ENCODE measurements around the gene PDE3B. TPM values are rescaled to one million over a fixed set of nuclear protein-coding genes. Genes with fewer than 3 reads are reported as not detected.

Gene PDE3B
- polyA plus RNA-seq, 1 of the 3 experiments (the other 2 are of a cell fraction), result 0.26 TPM

DNA sequence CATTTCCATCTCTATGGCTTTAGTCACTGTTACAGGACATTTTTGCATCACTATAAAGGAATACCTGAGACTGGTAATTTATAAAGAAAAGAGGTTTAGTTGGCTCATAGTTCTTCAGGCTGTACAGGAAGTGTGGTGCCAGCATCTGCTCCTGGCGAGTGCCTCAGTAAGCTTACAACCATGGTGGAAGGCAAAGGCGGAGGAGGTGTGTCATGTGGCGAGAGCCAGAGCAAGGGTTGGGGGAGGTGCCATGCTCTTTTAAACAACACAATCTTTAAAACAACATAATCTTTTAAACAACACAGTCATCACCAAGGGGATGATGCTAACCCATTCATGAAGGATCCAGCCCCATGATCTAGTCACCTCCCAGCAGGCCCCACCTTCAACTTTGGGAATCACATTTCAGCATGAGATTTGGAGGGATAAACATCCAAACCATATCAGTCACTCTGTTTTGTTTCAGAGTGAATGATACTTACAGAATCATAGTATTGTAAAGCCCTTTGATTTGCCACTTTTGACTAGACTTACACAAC is 103.3 kb downstream of the PDE3B start:
- H3F3A ChIP-seq (replicated peaks; ENCODE audit: insufficient read depth), result no peaks in the 10 kb centered on the region
- H4K20me1 ChIP-seq (ENCODE audit: insufficient read depth), result no peaks in the 10 kb centered on the region
- no peak for DNase-seq
- H3K9ac ChIP-seq, result no peak overlapping the region
- H3K27ac ChIP-seq (ENCODE audit: low read depth in 2 of 2, low read length in 1 of 2), result no peak overlapping the region; a peak in 1 of 4 replicates
- no peaks in the 10 kb centered on the region for H3K9me2 ChIP-seq
- no peak overlapping the region for H3K4me2 ChIP-seq
- no peaks in the 10 kb centered on the region for H3K27me3 ChIP-seq (ENCODE audit: insufficient read depth)
- H3K4me3 ChIP-seq (ENCODE audit: low read depth in 2 of 2, low read length in 1 of 2), result no peak overlapping the region
- H3K4me1 ChIP-seq (ENCODE audit: control insufficient read depth in 1 of 2, insufficient read depth in 2 of 2, low read depth in 1 of 2, low read length in 1 of 2), result peaks cover 0 to 12% of the 10 kb centered on the region in 2 experiments; a peak in 2 of 4 replicates
- POLR2A ChIA-PET, result interaction anchor here (1.2 kb wide), 1 partner anchor 102 kb away, joined by 4 read pairs; no protein-coding TSS in a partner anchor
- no peaks in the 10 kb centered on the region for H3K9me3 ChIP-seq
- H2AFZ ChIP-seq (ENCODE audit: low read depth), result no peak overlapping the region
- TF ChIP-seq RCOR1 (IDR thresholded peaks at IDR 0.05; ENCODE audit: low read length) (no peak), YY1 (IDR thresholded peaks at IDR 0.05; ENCODE audit: low read depth) (no peak), NFIC (IDR thresholded peaks at IDR 0.05; ENCODE audit: borderline replicate concordance) (no peak)
- H3K36me3 ChIP-seq (replicated peaks in 1 of 2; ENCODE audit: control insufficient read depth in 1 of 2, insufficient read depth in 2 of 2, low read length in 1 of 2), result no peaks in the 10 kb centered on the region
- WGBS (ENCODE audit: low lambda C conversion rate), result 83% methylated on average over 3 of the region's 3 CpGs
- H3K79me2 ChIP-seq (ENCODE audit: insufficient read depth), result no peaks in the 10 kb centered on the region
- CTCF ChIA-PET, result interaction anchor here (0.7 kb wide), 1 partner anchor 210 kb away, joined by 3 read pairs; no protein-coding TSS in a partner anchor

DNA sequence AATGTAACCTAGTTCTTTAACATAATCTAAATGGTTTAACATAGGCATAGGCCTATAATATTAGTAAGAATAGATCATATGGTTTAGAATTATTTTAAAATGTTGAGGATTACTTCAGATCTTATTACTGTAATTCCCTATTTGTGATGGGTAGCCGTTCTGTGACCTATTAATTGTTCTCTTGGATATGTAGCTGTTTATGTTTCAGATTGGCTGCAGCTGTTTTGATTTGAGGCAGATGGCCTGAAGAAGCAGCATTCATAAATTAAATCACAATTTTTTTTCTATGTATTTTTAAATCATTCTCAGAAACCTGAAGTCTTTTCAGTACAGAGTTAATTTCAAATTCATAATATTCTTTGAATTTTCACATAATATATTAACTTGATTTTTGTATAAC is 104.5 kb downstream of the PDE3B start:
- DNase-seq, result peak; percentile 28
- H3K9ac ChIP-seq, result no peak overlapping the region
- no peak overlapping the region for H2AFZ ChIP-seq (ENCODE audit: low read depth)
- POLR2A ChIA-PET, result no interaction called here
- H3K79me2 ChIP-seq (ENCODE audit: insufficient read depth), result no peaks in the 10 kb centered on the region
- no peaks in the 10 kb centered on the region for H3K9me3 ChIP-seq
- TF ChIP-seq EP300 (IDR thresholded peaks at IDR 0.05; ENCODE audit: borderline replicate concordance in 1 of 2, low read depth in 1 of 2, low read length in 1 of 2) (0 out of 4 replicates have a peak, but pooled peaks of 1 of the 2 experiments have one; percentile 6), YY1 (IDR thresholded peaks at IDR 0.05; ENCODE audit: low read depth) (no peak)
- no peak overlapping the region for H3K4me2 ChIP-seq
- H3K9me2 ChIP-seq, result no peaks in the 10 kb centered on the region
- H4K20me1 ChIP-seq (ENCODE audit: insufficient read depth), result no peaks in the 10 kb centered on the region
- H3K27me3 ChIP-seq (ENCODE audit: insufficient read depth), result no peaks in the 10 kb centered on the region
- H3K4me3 ChIP-seq (ENCODE audit: low read depth in 2 of 2, low read length in 1 of 2), result no peak overlapping the region
- no peak overlapping the region; a peak in 1 of 4 replicates for H3K27ac ChIP-seq (ENCODE audit: low read depth in 2 of 2, low read length in 1 of 2)
- H3F3A ChIP-seq (replicated peaks; ENCODE audit: insufficient read depth), result no peaks in the 10 kb centered on the region
- H3K4me1 ChIP-seq (ENCODE audit: control insufficient read depth in 1 of 2, insufficient read depth in 2 of 2, low read depth in 1 of 2, low read length in 1 of 2), result peaks cover 0 to 12% of the 10 kb centered on the region in 2 experiments; a peak in 2 of 4 replicates
- WGBS (ENCODE audit: low lambda C conversion rate), result 24% methylated on average over 1 of the region's 1 CpG
- H3K36me3 ChIP-seq (replicated peaks in 1 of 2; ENCODE audit: control insufficient read depth in 1 of 2, insufficient read depth in 2 of 2, low read length in 1 of 2), result no peaks in the 10 kb centered on the region
- CTCF ChIA-PET, result no interaction called here

DNA sequence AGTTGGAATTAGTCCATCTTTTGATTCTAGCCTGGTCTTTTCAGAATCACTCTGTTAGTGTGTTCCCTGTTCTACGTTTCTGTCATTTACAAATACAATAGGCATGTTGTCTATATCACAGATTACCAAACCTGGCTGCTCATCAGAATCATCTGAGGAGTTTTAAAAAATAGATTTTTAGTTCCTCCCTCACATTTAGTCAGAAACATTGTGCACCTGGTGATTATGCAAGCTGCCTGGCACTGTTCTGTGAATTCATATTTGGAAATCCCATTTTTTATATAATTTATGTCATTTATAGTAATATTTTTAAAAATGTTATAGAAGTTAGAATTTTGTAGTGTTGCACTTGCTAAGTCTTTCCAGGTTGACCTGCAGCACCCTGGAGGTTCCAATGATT is 107.3 kb downstream of the PDE3B start:
- H3K4me3 ChIP-seq (ENCODE audit: low read depth in 2 of 2, low read length in 1 of 2), result no peak overlapping the region
- peaks cover 0 to 12% of the 10 kb centered on the region in 2 experiments; a peak in 2 of 4 replicates for H3K4me1 ChIP-seq (ENCODE audit: control insufficient read depth in 1 of 2, insufficient read depth in 2 of 2, low read depth in 1 of 2, low read length in 1 of 2)
- no peak overlapping the region for H3K4me2 ChIP-seq
- no peaks in the 10 kb centered on the region for H3K36me3 ChIP-seq (replicated peaks in 1 of 2; ENCODE audit: control insufficient read depth in 1 of 2, insufficient read depth in 2 of 2, low read length in 1 of 2)
- no peak overlapping the region for H2AFZ ChIP-seq (ENCODE audit: low read depth)
- H3K9ac ChIP-seq, result no peak overlapping the region
- ChIA-PET POLR2A (no interaction called here), CTCF (no interaction called here)
- WGBS (ENCODE audit: low lambda C conversion rate), result 48% methylated on average over 1 of the region's 1 CpG
- H3K9me3 ChIP-seq, result no peaks in the 10 kb centered on the region
- H3F3A ChIP-seq (replicated peaks; ENCODE audit: insufficient read depth), result no peaks in the 10 kb centered on the region
- TF ChIP-seq, protein P1, sequence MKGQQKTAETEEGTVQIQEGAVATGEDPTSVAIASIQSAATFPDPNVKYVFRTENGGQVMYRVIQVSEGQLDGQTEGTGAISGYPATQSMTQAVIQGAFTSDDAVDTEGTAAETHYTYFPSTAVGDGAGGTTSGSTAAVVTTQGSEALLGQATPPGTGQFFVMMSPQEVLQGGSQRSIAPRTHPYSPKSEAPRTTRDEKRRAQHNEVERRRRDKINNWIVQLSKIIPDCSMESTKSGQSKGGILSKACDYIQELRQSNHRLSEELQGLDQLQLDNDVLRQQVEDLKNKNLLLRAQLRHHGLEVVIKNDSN (IDR thresholded peaks at IDR 0.05; ENCODE audit: borderline replicate concordance, low read depth), result no peak
- TF ChIP-seq YY1 (IDR thresholded peaks at IDR 0.05; ENCODE audit: low read depth), result no peak
- TF ChIP-seq, protein P2, sequence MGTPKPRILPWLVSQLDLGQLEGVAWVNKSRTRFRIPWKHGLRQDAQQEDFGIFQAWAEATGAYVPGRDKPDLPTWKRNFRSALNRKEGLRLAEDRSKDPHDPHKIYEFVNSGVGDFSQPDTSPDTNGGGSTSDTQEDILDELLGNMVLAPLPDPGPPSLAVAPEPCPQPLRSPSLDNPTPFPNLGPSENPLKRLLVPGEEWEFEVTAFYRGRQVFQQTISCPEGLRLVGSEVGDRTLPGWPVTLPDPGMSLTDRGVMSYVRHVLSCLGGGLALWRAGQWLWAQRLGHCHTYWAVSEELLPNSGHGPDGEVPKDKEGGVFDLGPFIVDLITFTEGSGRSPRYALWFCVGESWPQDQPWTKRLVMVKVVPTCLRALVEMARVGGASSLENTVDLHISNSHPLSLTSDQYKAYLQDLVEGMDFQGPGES (IDR thresholded peaks at IDR 0.05; ENCODE audit: low read depth, low read length), result no peak
- no peak for TF ChIP-seq TEAD4 (IDR thresholded peaks at IDR 0.05; ENCODE audit: borderline replicate concordance, insufficient read depth)
- TF ChIP-seq EP300 (IDR thresholded peaks at IDR 0.05; ENCODE audit: borderline replicate concordance in 1 of 2, low read depth in 1 of 2, low read length in 1 of 2), result no peak
- TF ChIP-seq SIN3A (IDR thresholded peaks at IDR 0.05; ENCODE audit: borderline replicate concordance, low read depth, low read length), result no peak
- TF ChIP-seq NRF1 (IDR thresholded peaks at IDR 0.05; ENCODE audit: low read depth, low read length), result no peak
- TF ChIP-seq TAF1 (IDR thresholded peaks at IDR 0.05; ENCODE audit: borderline replicate concordance, low read depth, low read length), result no peak
- TF ChIP-seq, protein P3, sequence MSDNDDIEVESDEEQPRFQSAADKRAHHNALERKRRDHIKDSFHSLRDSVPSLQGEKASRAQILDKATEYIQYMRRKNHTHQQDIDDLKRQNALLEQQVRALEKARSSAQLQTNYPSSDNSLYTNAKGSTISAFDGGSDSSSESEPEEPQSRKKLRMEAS (IDR thresholded peaks at IDR 0.05; ENCODE audit: low read depth), result no peak
- TF ChIP-seq FOSL2 (IDR thresholded peaks at IDR 0.05; ENCODE audit: borderline replicate concordance, low read depth), result no peak
- TF ChIP-seq RXRA (IDR thresholded peaks at IDR 0.05; ENCODE audit: borderline replicate concordance, low read depth), result no peak
- TF ChIP-seq JUND (IDR thresholded peaks at IDR 0.05), result no peak
- TF ChIP-seq, protein P4, sequence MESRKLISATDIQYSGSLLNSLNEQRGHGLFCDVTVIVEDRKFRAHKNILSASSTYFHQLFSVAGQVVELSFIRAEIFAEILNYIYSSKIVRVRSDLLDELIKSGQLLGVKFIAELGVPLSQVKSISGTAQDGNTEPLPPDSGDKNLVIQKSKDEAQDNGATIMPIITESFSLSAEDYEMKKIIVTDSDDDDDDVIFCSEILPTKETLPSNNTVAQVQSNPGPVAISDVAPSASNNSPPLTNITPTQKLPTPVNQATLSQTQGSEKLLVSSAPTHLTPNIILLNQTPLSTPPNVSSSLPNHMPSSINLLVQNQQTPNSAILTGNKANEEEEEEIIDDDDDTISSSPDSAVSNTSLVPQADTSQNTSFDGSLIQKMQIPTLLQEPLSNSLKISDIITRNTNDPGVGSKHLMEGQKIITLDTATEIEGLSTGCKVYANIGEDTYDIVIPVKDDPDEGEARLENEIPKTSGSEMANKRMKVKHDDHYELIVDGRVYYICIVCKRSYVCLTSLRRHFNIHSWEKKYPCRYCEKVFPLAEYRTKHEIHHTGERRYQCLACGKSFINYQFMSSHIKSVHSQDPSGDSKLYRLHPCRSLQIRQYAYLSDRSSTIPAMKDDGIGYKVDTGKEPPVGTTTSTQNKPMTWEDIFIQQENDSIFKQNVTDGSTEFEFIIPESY (IDR thresholded peaks at IDR 0.05; ENCODE audit: borderline replicate concordance, low read depth), result no peak
- no peaks in the 10 kb centered on the region for H3K79me2 ChIP-seq (ENCODE audit: insufficient read depth)
- no peaks in the 10 kb centered on the region for H3K9me2 ChIP-seq
- no peak overlapping the region for H3K27ac ChIP-seq (ENCODE audit: low read depth in 2 of 2, low read length in 1 of 2)
- H3K27me3 ChIP-seq (ENCODE audit: insufficient read depth), result no peaks in the 10 kb centered on the region
- H4K20me1 ChIP-seq (ENCODE audit: insufficient read depth), result no peaks in the 10 kb centered on the region
- no peak for DNase-seq

All from SK-N-SH (cell line).